Measurements from ENCODE around the gene XPOT. TPM values are rescaled to one million over a fixed set of nuclear protein-coding genes. Genes with fewer than 3 reads are reported as not detected.

The XPOT gene
- total and polyA plus RNA-seq, 4 experiments from 2014 or later: 50.2 to 88.8 (median 69.8) TPM

DNA sequence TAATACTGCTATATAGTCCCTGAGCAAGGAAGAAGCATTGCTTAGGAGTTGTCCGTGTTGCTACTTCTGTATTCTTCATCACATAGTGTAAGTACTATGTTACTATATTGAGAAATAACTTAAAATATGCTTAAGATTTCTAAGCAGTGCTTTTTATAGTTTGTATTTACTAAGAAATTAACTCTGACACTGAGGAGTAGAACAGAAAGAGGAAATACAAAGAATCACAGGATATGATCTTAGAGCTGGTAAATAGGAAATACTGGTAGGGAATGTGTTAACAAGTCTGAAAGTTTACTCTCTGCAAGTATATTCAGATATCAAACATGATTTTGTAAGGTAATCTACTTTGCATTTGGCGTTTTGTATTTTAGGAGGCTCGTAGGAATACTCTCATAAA, 15.5 kb downstream of the XPOT start:
- H3K27me3 ChIP-seq (ENCODE audit: insufficient read depth, low read length): no peaks in the 10 kb centered on the region
- peaks cover 60 to 80% of the 10 kb centered on the region in 2 donors for H3K36me3 Mint-ChIP-seq
- H3K9me3 Mint-ChIP-seq: no peaks in the 10 kb centered on the region
- no peak overlapping the region for H3K27ac ChIP-seq (ENCODE audit: low read depth, low read length)
- ChIA-PET POLR2A (ENCODE audit: partially characterized antibody) (no interaction called here), CTCF (ENCODE audit: partially characterized antibody) (no interaction called here)
- H3K4me1 ChIP-seq (ENCODE audit: insufficient read depth, low read length): no peaks in the 10 kb centered on the region
- DNase-seq: no peak
- peaks cover 0 to 4% (median 1%) of the 10 kb centered on the region in 4 donors for H3K4me1 Mint-ChIP-seq
- H3K36me3 ChIP-seq (ENCODE audit: insufficient read depth, low read length): peaks cover 74% of the 10 kb centered on the region
- no peaks in the 10 kb centered on the region for H3K9me3 ChIP-seq (ENCODE audit: control insufficient read depth in 1 of 2, low read length in 2 of 2)
- peak overlapping the region in 1 of 7 donors; percentile 6 for H3K27ac Mint-ChIP-seq
- no peak overlapping the region for H3K4me3 Mint-ChIP-seq
- H3K4me3 ChIP-seq (ENCODE audit: low read length in 2 of 2): no peak overlapping the region
- H3K27me3 Mint-ChIP-seq: no peaks in the 10 kb centered on the region
- intact Hi-C loops (cut with micrococcal nuclease): no loop called here

GRCh38 chr12:64427988-64428387, 23.8 kb downstream of the XPOT start:
- Histone ChIP-seq H3K4me1 (ENCODE audit: insufficient read depth, low read length) (no peaks in the 10 kb centered on the region), H3K27ac (ENCODE audit: low read depth, low read length) (no peak overlapping the region), H3K27me3 (ENCODE audit: insufficient read depth, low read length) (no peaks in the 10 kb centered on the region), H3K4me3 (ENCODE audit: low read length in 2 of 2) (no peak overlapping the region), H3K36me3 (ENCODE audit: insufficient read depth, low read length) (peaks cover 56% of the 10 kb centered on the region), H3K9me3 (ENCODE audit: control insufficient read depth in 1 of 2, low read length in 2 of 2) (no peaks in the 10 kb centered on the region)
- no peak for DNase-seq
- intact Hi-C loops (cut with micrococcal nuclease): no loop called here
- Mint-ChIP-seq H3K27ac (peak overlapping the region in 1 of 7 donors; percentile 3), H3K36me3 (peaks cover 82% of the 10 kb centered on the region in 2 donors), H3K27me3 (no peaks in the 10 kb centered on the region), H3K4me3 (no peak overlapping the region), H3K9me3 (no peaks in the 10 kb centered on the region), H3K4me1 (peaks cover 0 to 1% (median 0%) of the 10 kb centered on the region in 4 donors)
- ChIA-PET POLR2A (ENCODE audit: partially characterized antibody) (interaction anchor here (0.7 kb wide), 1 partner anchor 208 kb away, joined by 3 read pairs; no protein-coding TSS in a partner anchor), CTCF (ENCODE audit: partially characterized antibody) (no interaction called here)

- Mint-ChIP-seq H3K27ac (no peak overlapping the region), H3K4me1 (peaks cover 0 to 1% (median 0%) of the 10 kb centered on the region in 4 donors), H3K27me3 (no peaks in the 10 kb centered on the region), H3K36me3 (peaks cover 80% of the 10 kb centered on the region in 2 donors), H3K4me3 (no peak overlapping the region), H3K9me3 (no peaks in the 10 kb centered on the region)
- no peaks in the 10 kb centered on the region for H3K4me1 ChIP-seq (ENCODE audit: insufficient read depth, low read length)
- CTCF ChIA-PET (ENCODE audit: partially characterized antibody): no interaction called here
- no peaks in the 10 kb centered on the region for H3K27me3 ChIP-seq (ENCODE audit: insufficient read depth, low read length)
- DNase-seq: no peak
- intact Hi-C loops (cut with micrococcal nuclease): no loop called here
- POLR2A ChIA-PET (ENCODE audit: partially characterized antibody): no interaction called here
- no peaks in the 10 kb centered on the region for H3K9me3 ChIP-seq (ENCODE audit: control insufficient read depth in 1 of 2, low read length in 2 of 2)
- H3K4me3 ChIP-seq (ENCODE audit: low read length in 2 of 2): no peak overlapping the region
- peaks cover 60% of the 10 kb centered on the region for H3K36me3 ChIP-seq (ENCODE audit: insufficient read depth, low read length)
- H3K27ac ChIP-seq (ENCODE audit: low read depth, low read length): no peak overlapping the region
These were observed 24.8 kb downstream of the XPOT start for GRCh38 chr12:64428956-64429355.

GRCh38 chr12:64430886-64431285, 26.7 kb downstream of the XPOT start:
- intact Hi-C loops (cut with micrococcal nuclease): no loop called here
- no peak overlapping the region for H3K27ac ChIP-seq (ENCODE audit: low read depth, low read length)
- H3K36me3 Mint-ChIP-seq: peaks cover 75 to 79% of the 10 kb centered on the region in 2 donors
- H3K9me3 Mint-ChIP-seq: no peaks in the 10 kb centered on the region
- peaks cover 0 to 1% (median 0%) of the 10 kb centered on the region in 4 donors for H3K4me1 Mint-ChIP-seq
- DNase-seq: no peak
- H3K27me3 Mint-ChIP-seq: no peaks in the 10 kb centered on the region
- peak overlapping the region in 2 of 7 donors; percentile 18 to 72 for H3K27ac Mint-ChIP-seq
- no peak overlapping the region for H3K4me3 ChIP-seq (ENCODE audit: low read length in 2 of 2)
- H3K27me3 ChIP-seq (ENCODE audit: insufficient read depth, low read length): no peaks in the 10 kb centered on the region
- POLR2A ChIA-PET (ENCODE audit: partially characterized antibody): no interaction called here
- H3K9me3 ChIP-seq (ENCODE audit: control insufficient read depth in 1 of 2, low read length in 2 of 2): no peaks in the 10 kb centered on the region
- H3K4me1 ChIP-seq (ENCODE audit: insufficient read depth, low read length): no peaks in the 10 kb centered on the region
- no peak overlapping the region for H3K4me3 Mint-ChIP-seq
- H3K36me3 ChIP-seq (ENCODE audit: insufficient read depth, low read length): peaks cover 59% of the 10 kb centered on the region
- CTCF ChIA-PET (ENCODE audit: partially characterized antibody): no interaction called here

DNA sequence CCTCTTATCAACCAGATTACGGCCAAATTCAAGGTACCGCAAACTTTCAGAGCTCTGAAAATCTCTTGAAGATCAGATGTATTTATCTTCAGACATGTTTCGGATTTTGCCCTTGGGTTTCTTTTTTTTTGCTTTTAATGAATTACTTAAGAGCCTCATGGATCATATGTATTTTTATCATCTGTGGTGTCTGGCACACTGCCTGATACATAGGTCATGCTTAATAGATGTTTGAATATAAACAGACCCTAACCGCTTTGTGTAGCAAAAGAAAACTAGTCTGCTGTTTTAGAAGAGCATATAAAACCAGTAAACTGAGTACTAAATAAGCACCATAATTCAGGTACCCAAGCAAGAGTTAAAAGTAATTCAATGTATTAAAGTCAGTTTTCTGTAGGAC, 27.6 kb downstream of the XPOT start:
- intact Hi-C loops (cut with micrococcal nuclease): no loop called here
- H3K27ac Mint-ChIP-seq: no peak overlapping the region
- Histone ChIP-seq H3K36me3 (ENCODE audit: insufficient read depth, low read length) (peaks cover 54% of the 10 kb centered on the region), H3K27me3 (ENCODE audit: insufficient read depth, low read length) (no peaks in the 10 kb centered on the region), H3K4me1 (ENCODE audit: insufficient read depth, low read length) (no peaks in the 10 kb centered on the region), H3K4me3 (ENCODE audit: low read length in 2 of 2) (no peak overlapping the region), H3K9me3 (ENCODE audit: control insufficient read depth in 1 of 2, low read length in 2 of 2) (no peaks in the 10 kb centered on the region), H3K27ac (ENCODE audit: low read depth, low read length) (no peak overlapping the region)
- CTCF ChIA-PET (ENCODE audit: partially characterized antibody): interaction anchor here (1.3 kb wide), 1 partner anchor 16 kb away, joined by 3 read pairs; no protein-coding TSS in a partner anchor
- DNase-seq: no peak
- POLR2A ChIA-PET (ENCODE audit: partially characterized antibody): no interaction called here
- peaks cover 0 to 1% (median 0%) of the 10 kb centered on the region in 4 donors for H3K4me1 Mint-ChIP-seq
- peaks cover 72 to 76% of the 10 kb centered on the region in 2 donors for H3K36me3 Mint-ChIP-seq
- H3K4me3 Mint-ChIP-seq: no peak overlapping the region
- no peaks in the 10 kb centered on the region for H3K27me3 Mint-ChIP-seq
- H3K9me3 Mint-ChIP-seq: no peaks in the 10 kb centered on the region

DNA sequence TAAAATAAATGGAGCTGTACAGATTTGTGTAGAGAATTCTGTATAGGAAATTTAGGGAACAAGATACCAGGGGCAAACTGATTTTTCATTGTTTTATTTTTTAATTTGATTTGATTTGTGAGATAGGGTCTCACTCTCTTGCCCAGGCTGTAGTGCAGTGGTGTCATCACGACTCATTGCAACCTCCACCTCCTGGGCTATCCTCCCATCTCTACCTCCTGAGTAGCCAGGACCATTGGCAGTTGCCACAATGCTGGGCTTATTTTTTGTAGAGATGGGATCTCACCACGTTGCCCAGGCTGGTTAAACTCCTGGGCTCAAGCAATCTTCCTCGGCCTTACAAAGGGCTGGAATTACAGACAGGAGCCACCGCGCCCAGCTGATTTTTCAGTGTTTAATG, 29.7 kb downstream of the XPOT start:
- peaks cover 52% of the 10 kb centered on the region for H3K36me3 ChIP-seq (ENCODE audit: insufficient read depth, low read length)
- peaks cover 0 to 6% (median 2%) of the 10 kb centered on the region in 4 donors for H3K4me1 Mint-ChIP-seq
- H3K36me3 Mint-ChIP-seq: peaks cover 74 to 81% of the 10 kb centered on the region in 2 donors
- no peak overlapping the region for H3K27ac ChIP-seq (ENCODE audit: low read depth, low read length)
- H3K27me3 ChIP-seq (ENCODE audit: insufficient read depth, low read length): no peaks in the 10 kb centered on the region
- H3K4me1 ChIP-seq (ENCODE audit: insufficient read depth, low read length): no peaks in the 10 kb centered on the region
- DNase-seq: no peak
- H3K4me3 ChIP-seq (ENCODE audit: low read length in 2 of 2): no peak overlapping the region
- intact Hi-C loops (cut with micrococcal nuclease): no loop called here
- H3K27me3 Mint-ChIP-seq: no peaks in the 10 kb centered on the region
- H3K9me3 ChIP-seq (ENCODE audit: control insufficient read depth in 1 of 2, low read length in 2 of 2): no peaks in the 10 kb centered on the region
- peak overlapping the region in 1 of 7 donors; percentile 17 for H3K27ac Mint-ChIP-seq
- H3K9me3 Mint-ChIP-seq: no peaks in the 10 kb centered on the region
- ChIA-PET CTCF (ENCODE audit: partially characterized antibody) (no interaction called here), POLR2A (ENCODE audit: partially characterized antibody) (no interaction called here)
- no peak overlapping the region for H3K4me3 Mint-ChIP-seq

DNA sequence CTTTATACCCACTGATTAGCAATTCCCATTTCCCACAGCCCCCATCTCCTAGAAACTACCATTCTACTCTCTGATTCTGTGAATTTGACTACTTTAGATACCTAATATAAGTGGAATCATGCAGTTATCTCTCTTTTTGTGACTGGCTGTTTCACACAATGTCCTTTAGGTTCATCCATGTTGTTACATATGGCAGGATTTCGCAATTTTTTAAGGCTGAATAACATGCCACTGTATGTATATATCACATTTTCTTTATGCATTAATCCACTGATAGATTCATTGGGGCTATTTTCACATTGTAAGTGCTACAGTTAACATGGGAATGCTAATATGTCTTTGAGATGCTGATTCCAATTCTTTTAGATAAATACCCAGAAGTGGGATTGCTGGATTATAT, 35.9 kb downstream of the XPOT start:
- ChIA-PET POLR2A (ENCODE audit: partially characterized antibody) (no interaction called here), CTCF (ENCODE audit: partially characterized antibody) (no interaction called here)
- peaks cover 6 to 14% (median 9%) of the 10 kb centered on the region in 4 donors for H3K4me1 Mint-ChIP-seq
- H3K36me3 Mint-ChIP-seq: peaks cover 40 to 63% of the 10 kb centered on the region in 2 donors
- intact Hi-C loops (cut with micrococcal nuclease): no loop called here
- no peaks in the 10 kb centered on the region for H3K9me3 Mint-ChIP-seq
- no peaks in the 10 kb centered on the region for H3K27me3 ChIP-seq (ENCODE audit: insufficient read depth, low read length)
- no peak overlapping the region for H3K4me3 Mint-ChIP-seq
- H3K4me1 ChIP-seq (ENCODE audit: insufficient read depth, low read length): no peaks in the 10 kb centered on the region
- H3K27ac Mint-ChIP-seq: peak overlapping the region in 1 of 7 donors; percentile 16
- peaks cover 30% of the 10 kb centered on the region for H3K36me3 ChIP-seq (ENCODE audit: insufficient read depth, low read length)
- H3K4me3 ChIP-seq (ENCODE audit: low read length in 2 of 2): no peak overlapping the region
- no peak overlapping the region for H3K27ac ChIP-seq (ENCODE audit: low read depth, low read length)
- no peaks in the 10 kb centered on the region for H3K27me3 Mint-ChIP-seq
- H3K9me3 ChIP-seq (ENCODE audit: control insufficient read depth in 1 of 2, low read length in 2 of 2): no peaks in the 10 kb centered on the region
- no peak for DNase-seq
